ENCODE measurements around the gene LYST.
A peak's percentile ranks its signal among the peaks of the same experiment; 100 is the strongest.

Gene LYST

GRCh38 chr1:235637756-235638534, 228.8 kb downstream of the LYST start:
- no peak overlapping the region for H3K27ac ChIP-seq (replicated peaks)
- no peak for DNase-seq (ENCODE audit: low read depth in 1 of 2, low spot score in 1 of 2)
- TF ChIP-seq CTCF (IDR thresholded peaks at IDR 0.05; ENCODE audit: insufficient read depth, low read length), result no peak
- no peak for TF ChIP-seq SPI1 (IDR thresholded peaks at IDR 0.05; ENCODE audit: borderline replicate concordance, low read depth)
- TF ChIP-seq, protein P1, sequence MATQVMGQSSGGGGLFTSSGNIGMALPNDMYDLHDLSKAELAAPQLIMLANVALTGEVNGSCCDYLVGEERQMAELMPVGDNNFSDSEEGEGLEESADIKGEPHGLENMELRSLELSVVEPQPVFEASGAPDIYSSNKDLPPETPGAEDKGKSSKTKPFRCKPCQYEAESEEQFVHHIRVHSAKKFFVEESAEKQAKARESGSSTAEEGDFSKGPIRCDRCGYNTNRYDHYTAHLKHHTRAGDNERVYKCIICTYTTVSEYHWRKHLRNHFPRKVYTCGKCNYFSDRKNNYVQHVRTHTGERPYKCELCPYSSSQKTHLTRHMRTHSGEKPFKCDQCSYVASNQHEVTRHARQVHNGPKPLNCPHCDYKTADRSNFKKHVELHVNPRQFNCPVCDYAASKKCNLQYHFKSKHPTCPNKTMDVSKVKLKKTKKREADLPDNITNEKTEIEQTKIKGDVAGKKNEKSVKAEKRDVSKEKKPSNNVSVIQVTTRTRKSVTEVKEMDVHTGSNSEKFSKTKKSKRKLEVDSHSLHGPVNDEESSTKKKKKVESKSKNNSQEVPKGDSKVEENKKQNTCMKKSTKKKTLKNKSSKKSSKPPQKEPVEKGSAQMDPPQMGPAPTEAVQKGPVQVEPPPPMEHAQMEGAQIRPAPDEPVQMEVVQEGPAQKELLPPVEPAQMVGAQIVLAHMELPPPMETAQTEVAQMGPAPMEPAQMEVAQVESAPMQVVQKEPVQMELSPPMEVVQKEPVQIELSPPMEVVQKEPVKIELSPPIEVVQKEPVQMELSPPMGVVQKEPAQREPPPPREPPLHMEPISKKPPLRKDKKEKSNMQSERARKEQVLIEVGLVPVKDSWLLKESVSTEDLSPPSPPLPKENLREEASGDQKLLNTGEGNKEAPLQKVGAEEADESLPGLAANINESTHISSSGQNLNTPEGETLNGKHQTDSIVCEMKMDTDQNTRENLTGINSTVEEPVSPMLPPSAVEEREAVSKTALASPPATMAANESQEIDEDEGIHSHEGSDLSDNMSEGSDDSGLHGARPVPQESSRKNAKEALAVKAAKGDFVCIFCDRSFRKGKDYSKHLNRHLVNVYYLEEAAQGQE (IDR thresholded peaks at IDR 0.05; ENCODE audit: insufficient replicate concordance, low read depth), result no peak
- no peak for TF ChIP-seq GABPA (IDR thresholded peaks at IDR 0.05; ENCODE audit: low read depth)
- no peak for TF ChIP-seq POLR2AphosphoS5 (IDR thresholded peaks at IDR 0.05; ENCODE audit: low read depth)

GRCh38 chr1:235635938-235636662, 230.6 kb downstream of the LYST start:
- TF ChIP-seq SPI1 (IDR thresholded peaks at IDR 0.05; ENCODE audit: borderline replicate concordance, low read depth), result no peak
- TF ChIP-seq POLR2AphosphoS5 (IDR thresholded peaks at IDR 0.05; ENCODE audit: low read depth), result no peak
- no peak for TF ChIP-seq GABPA (IDR thresholded peaks at IDR 0.05; ENCODE audit: low read depth)
- TF ChIP-seq CTCF (IDR thresholded peaks at IDR 0.05; ENCODE audit: insufficient read depth, low read length), result no peak
- TF ChIP-seq, protein P1 (IDR thresholded peaks at IDR 0.05; ENCODE audit: insufficient replicate concordance, low read depth), result no peak
- DNase-seq (ENCODE audit: low read depth in 1 of 2, low spot score in 1 of 2), result no peak
- Histone ChIP-seq H3K4me3 (replicated peaks; ENCODE audit: insufficient read depth, low read length) (no peak overlapping the region), H3K27me3 (ENCODE audit: insufficient read depth, poor library complexity, severe bottlenecking) (no peaks in the 10 kb centered on the region), H3K27ac (replicated peaks) (no peak overlapping the region)

More at GRCh38 chr1:235637756-235638534, 228.8 kb downstream of the LYST start:
- H3K27me3 ChIP-seq (ENCODE audit: insufficient read depth, poor library complexity, severe bottlenecking), result no peaks in the 10 kb centered on the region
- no peak overlapping the region for H3K4me3 ChIP-seq (replicated peaks; ENCODE audit: insufficient read depth, low read length)

GRCh38 chr1:235632506-235633401, 234.0 kb downstream of the LYST start:
- peak in 1 of 2 experiments; percentile 41 for DNase-seq (ENCODE audit: low read depth in 1 of 2, low spot score in 1 of 2)
- Histone ChIP-seq H3K27ac (replicated peaks) (0 out of 2 replicates have a peak overlapping the region, but pooled peaks have one; percentile 13), H3K4me3 (replicated peaks; ENCODE audit: insufficient read depth, low read length) (no peak overlapping the region), H3K27me3 (ENCODE audit: insufficient read depth, poor library complexity, severe bottlenecking) (no peaks in the 10 kb centered on the region)
- TF ChIP-seq SPI1 (IDR thresholded peaks at IDR 0.05; ENCODE audit: borderline replicate concordance, low read depth), result no peak
- no peak for TF ChIP-seq POLR2AphosphoS5 (IDR thresholded peaks at IDR 0.05; ENCODE audit: low read depth)
- TF ChIP-seq GABPA (IDR thresholded peaks at IDR 0.05; ENCODE audit: low read depth), result no peak
- TF ChIP-seq, protein P1 (IDR thresholded peaks at IDR 0.05; ENCODE audit: insufficient replicate concordance, low read depth), result no peak
- no peak for TF ChIP-seq CTCF (IDR thresholded peaks at IDR 0.05; ENCODE audit: insufficient read depth, low read length)
